ENCODE results near the gene ABCB8.

- TF ChIP-seq CTCF (optimal IDR thresholded peaks at IDR 0.05 in 1 of 3, IDR thresholded peaks at IDR 0.05 in 1 of 3, conservative IDR thresholded peaks at IDR 0.05 in 1 of 3; ENCODE audit: extremely low read depth in 1 of 3, insufficient read depth in 2 of 3, low read length in 3 of 3), result no peak
- TF ChIP-seq EZH2 (IDR thresholded peaks at IDR 0.05; ENCODE audit: low read length), result no peak
Observed at GRCh38 chr7:151015967-151016366, 12.3 kb upstream of the ABCB8 start.

Measured in keratinocyte (primary cell).